Common myeloid progenitor, CD34-positive (primary cell): ENCODE data around the gene SUPT6H.
A peak's percentile ranks its signal among the peaks of the same experiment; 100 is the strongest.
"Not testable (repeated sequence)": the region's sequence is repeated elsewhere in the genome, so short reads cannot be mapped to it uniquely, and the experiment has no call there.

ENCODE experiments used
- CTCF ChIA-PET: fragments of 350-600 bp; sonication (Branson Sonifier 250); formaldehyde crosslinking; loops from one replicate; lab custom pipeline; 2021; ENCODE audit warnings: antibody characterized with exemption; lab: Charles Lee
- POLR2A ChIA-PET: fragments of 350-600 bp; sonication (Branson Sonifier 250); formaldehyde crosslinking; loops from one replicate; lab custom pipeline; 2021; ENCODE audit warnings: antibody characterized with exemption; lab: Charles Lee
- DNase-seq, 3 donors: peaks; one replicate each; pipeline versions ENCODE4 v3.0.0 to v3.0.0-alpha.2; 2013
- H3K27ac ChIP-seq, 2 experiments: 1 replicate in 1 of 2; 2 replicates in 1 of 2; pipeline ENCODE4 v1.7.0; 2013; ENCODE audit warnings: inconsistent platforms in 2 of 2, low read length in 2 of 2, mild to moderate bottlenecking in 2 of 2, low read depth in 1 of 2, moderate library complexity in 1 of 2; ENCODE audit not compliant: severe bottlenecking in 2 of 2, insufficient read depth in 1 of 2, poor library complexity in 1 of 2
- H3K27me3 ChIP-seq, 5 experiments: replicated peaks in 2 of 5; 1 replicate in 3 of 5; 2 replicates in 2 of 5; pipeline versions ENCODE4 v1.6.1 to v1.7.0; 2013; ENCODE audit warnings: low read length in 4 of 5, mild to moderate bottlenecking in 2 of 5, moderate library complexity in 2 of 5, inconsistent platforms in 1 of 5; ENCODE audit not compliant: insufficient read depth in 5 of 5, control insufficient read depth in 4 of 5
- H3K36me3 ChIP-seq, 4 experiments: 1 replicate in 2 of 4; 2 replicates in 2 of 4; pipeline versions ENCODE4 v1.6.1 to v1.7.0; 2013; ENCODE audit warnings: low read length in 3 of 4, control low read depth in 1 of 4, mild to moderate bottlenecking in 1 of 4; ENCODE audit not compliant: control insufficient read depth in 4 of 4, insufficient read depth in 4 of 4
- H3K4me1 ChIP-seq, 4 experiments: 1 replicate in 3 of 4; 2 replicates in 1 of 4; pipeline versions ENCODE4 v1.6.1 to v1.7.1; 2013; ENCODE audit warnings: low read length in 3 of 4, mild to moderate bottlenecking in 3 of 4, control low read depth in 1 of 4, inconsistent platforms in 1 of 4, moderate library complexity in 1 of 4; ENCODE audit not compliant: control insufficient read depth in 4 of 4, insufficient read depth in 4 of 4; ENCODE audit errors: control extremely low read depth in 1 of 4
- H3K4me3 ChIP-seq, 7 experiments: 1 replicate in 4 of 7; 2 replicates in 3 of 7; pipeline versions ENCODE4 v1.5.1 to v1.7.0; 2013; ENCODE audit warnings: mild to moderate bottlenecking in 7 of 7, low read length in 6 of 7, moderate library complexity in 6 of 7, inconsistent platforms in 2 of 7, low read depth in 2 of 7, control low read depth in 1 of 7; ENCODE audit not compliant: insufficient read depth in 4 of 7, control insufficient read depth in 1 of 7; ENCODE audit errors: extremely low read depth in 1 of 7
- H3K9me3 ChIP-seq, 5 experiments: 1 replicate in 4 of 5; 2 replicates in 1 of 5; pipeline versions ENCODE4 v1.6.1 to v1.7.1; 2013; ENCODE audit warnings: low read length in 4 of 5, mild to moderate bottlenecking in 2 of 5, inconsistent platforms in 1 of 5, low read depth in 1 of 5, moderate library complexity in 1 of 5; ENCODE audit not compliant: control insufficient read depth in 4 of 5, insufficient read depth in 2 of 5; ENCODE audit errors: control extremely low read depth in 1 of 5
- WGBS: methylation state at CpG from one replicate; pipeline ENCODE4 v1.1.5; 2013; ENCODE audit not compliant: insufficient coverage; 5-methylcytosine and 5-hydroxymethylcytosine counted together

The SUPT6H gene

DNA sequence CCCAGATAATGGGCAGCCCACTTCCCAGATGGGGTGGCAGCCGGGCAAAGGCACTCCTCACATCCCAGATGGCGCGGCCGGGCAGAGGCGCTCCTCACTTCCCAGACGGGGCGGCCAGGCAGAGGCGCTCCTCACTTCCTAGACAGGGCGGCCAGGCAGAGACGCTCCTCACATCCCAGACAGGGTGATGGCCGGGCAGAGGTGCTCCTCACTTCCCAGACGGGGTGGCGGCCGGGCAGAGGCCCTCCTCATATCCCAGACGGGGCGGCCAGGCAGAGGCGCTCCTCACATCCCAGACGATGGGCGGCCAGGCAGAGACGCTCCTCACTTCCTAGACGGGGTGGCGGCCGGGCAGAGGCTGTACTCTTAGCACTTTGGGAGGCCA, 2.5 kb upstream of the SUPT6H start:
- H3K9me3 ChIP-seq, H3K27me3 ChIP-seq, DNase-seq, POLR2A ChIA-PET, H3K27ac ChIP-seq, H3K4me3 ChIP-seq: not testable (repeated sequence)
- Histone ChIP-seq H3K4me1 (peaks cover 7 to 23% (median 18%) of the 10 kb centered on the region in 4 experiments), H3K36me3 (peaks cover 5 to 30% (median 11%) of the 10 kb centered on the region in 4 experiments)
- CTCF ChIA-PET = interaction anchor here (4.5 kb wide), 1 partner anchor 15 kb away, joined by 41 read pairs; the partner anchor contains the start of gene BLTP2
- WGBS = 95% methylated on average over 19 of the region's 23 CpGs

DNA sequence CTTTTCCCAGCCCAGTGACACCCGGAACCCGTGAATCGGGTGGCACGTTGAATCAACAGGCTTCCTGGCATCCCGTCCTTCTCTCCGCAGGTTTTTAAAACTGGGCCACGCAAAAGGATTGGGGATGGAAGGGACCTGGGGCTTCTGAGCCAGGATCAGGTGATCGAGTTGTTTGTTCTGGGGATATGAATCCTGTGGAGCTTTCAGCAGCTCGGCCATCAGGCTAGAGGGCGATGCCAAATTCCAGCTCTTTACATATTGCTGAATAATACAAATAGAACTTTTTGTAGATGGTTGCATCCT, 473 bp downstream of the SUPT6H start:
- ChIA-PET CTCF (interaction anchor here (0.7 to 4.5 kb wide), 6 partner anchors 13 to 45 kb away, joined by 3 to 41 read pairs (median 12); partner anchors contain the start of gene BLTP2), POLR2A (interaction anchor here (0.6 to 4.5 kb wide), 6 partner anchors 9 to 206 kb away, joined by 3 to 31 read pairs (median 6); partner anchors contain the start of genes BLTP2, PROCA1 and RPL23A)
- peaks cover 2 to 33% (median 8%) of the 10 kb centered on the region in 4 experiments for H3K36me3 ChIP-seq
- DNase-seq = no peak
- H3K27me3 ChIP-seq = no peaks in the 10 kb centered on the region
- 0% methylated on average over 6 of the region's 10 CpGs for WGBS
- no peaks in the 10 kb centered on the region for H3K9me3 ChIP-seq
- H3K4me3 ChIP-seq = peak overlapping the region; percentile 90 to 100 (median 96)
- peaks cover 7 to 23% (median 19%) of the 10 kb centered on the region in 4 experiments for H3K4me1 ChIP-seq
- H3K27ac ChIP-seq = peak overlapping the region; percentile 99 to 100

DNA sequence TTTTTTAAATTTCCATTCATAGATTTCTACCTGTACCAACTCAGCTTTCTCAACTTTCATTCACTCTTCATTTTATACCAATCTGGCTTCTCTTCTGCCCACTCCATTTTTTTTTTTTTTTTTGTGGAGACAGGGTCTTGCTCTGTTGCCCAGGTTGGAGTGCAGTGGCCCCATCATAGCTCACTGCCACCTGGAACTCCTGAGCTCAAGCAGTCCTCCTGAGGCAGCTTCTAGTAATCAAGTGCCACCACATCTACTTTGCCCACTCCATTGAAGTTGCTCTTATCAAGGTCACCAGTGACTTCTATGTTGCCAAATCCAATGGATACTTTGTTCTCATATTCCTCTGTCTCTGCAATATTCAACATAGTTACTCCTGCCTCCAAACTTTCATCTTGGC, 1.7 kb downstream of the SUPT6H start:
- no peaks in the 10 kb centered on the region for H3K27me3 ChIP-seq
- H3K27ac ChIP-seq = peak overlapping the region in 1 of 2 experiments; percentile 100
- peaks cover 3 to 34% (median 11%) of the 10 kb centered on the region in 4 experiments for H3K36me3 ChIP-seq
- H3K4me3 ChIP-seq = peak overlapping the region in 1 of 7 experiments; percentile 100
- ChIA-PET POLR2A (interaction anchor here (4.5 kb wide), 1 partner anchor 18 kb away, joined by 31 read pairs; the partner anchor contains the start of gene BLTP2), CTCF (interaction anchor here (4.5 kb wide), 1 partner anchor 19 kb away, joined by 41 read pairs; the partner anchor contains the start of gene BLTP2)
- peak in 1 of 3 donors; percentile 19 for DNase-seq
- peaks cover 7 to 23% (median 19%) of the 10 kb centered on the region in 4 experiments for H3K4me1 ChIP-seq
- H3K9me3 ChIP-seq = no peaks in the 10 kb centered on the region

DNA sequence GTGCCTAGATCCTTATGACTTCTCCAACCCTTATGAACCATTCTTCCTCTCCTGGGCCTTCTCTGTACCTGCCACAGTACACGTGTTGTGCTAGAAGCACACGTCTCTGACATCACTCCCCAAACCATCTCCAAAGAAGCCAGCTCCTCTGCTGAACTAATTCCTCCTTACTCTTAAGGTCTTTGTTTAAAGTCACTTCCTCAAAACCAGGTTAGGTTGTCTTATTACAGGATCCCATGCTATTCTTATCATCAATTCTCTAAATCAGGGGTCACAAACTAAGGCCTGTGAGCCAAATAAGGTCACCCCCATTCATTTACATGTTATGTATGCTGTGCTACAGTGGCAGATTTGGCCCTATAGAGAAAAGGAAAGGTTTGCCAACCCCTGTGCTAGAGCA, 4.0 kb downstream of the SUPT6H start:
- CTCF ChIA-PET = interaction anchor here (0.8 to 1.6 kb wide), 3 partner anchors 10 to 25 kb away, joined by 3 to 5 read pairs (median 4); no protein-coding TSS in a partner anchor
- POLR2A ChIA-PET = interaction anchor here (0.9 to 1.0 kb wide), 2 partner anchors 19 to 22 kb away, joined by 5 to 6 read pairs; no protein-coding TSS in a partner anchor
- 94% methylated on average over 2 of the region's 2 CpGs for WGBS
- H3K27me3 ChIP-seq = no peaks in the 10 kb centered on the region
- H3K36me3 ChIP-seq = peaks cover 3 to 35% (median 15%) of the 10 kb centered on the region in 4 experiments
- no peak for DNase-seq
- H3K4me1 ChIP-seq = peaks cover 7 to 17% (median 13%) of the 10 kb centered on the region in 4 experiments
- no peaks in the 10 kb centered on the region for H3K9me3 ChIP-seq
- no peak overlapping the region for H3K27ac ChIP-seq
- H3K4me3 ChIP-seq = no peak overlapping the region

DNA sequence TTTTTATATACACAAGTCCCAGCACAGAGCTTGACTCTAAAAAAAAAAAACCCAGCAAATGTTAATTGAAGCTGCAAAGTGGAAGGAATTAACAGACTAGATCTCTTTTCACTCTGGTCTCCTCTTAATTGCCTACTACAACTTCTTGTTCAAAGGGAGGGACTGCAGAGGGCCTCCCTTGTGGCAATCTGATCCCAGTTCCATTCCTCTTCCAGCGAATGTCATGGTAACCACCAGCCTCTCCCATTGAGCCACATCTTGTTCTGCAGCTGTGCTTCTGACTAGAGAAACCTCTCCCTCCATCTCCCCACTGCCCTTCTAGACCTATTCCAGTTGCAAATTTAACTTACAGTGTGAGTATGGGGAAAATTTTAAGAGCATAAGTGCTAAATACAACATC, 5.9 kb downstream of the SUPT6H start:
- ChIA-PET CTCF (interaction anchor here (0.6 to 2.8 kb wide), 5 partner anchors 12 to 30 kb away, joined by 3 to 13 read pairs (median 3); partner anchors contain the start of gene BLTP2), POLR2A (no interaction called here)
- H3K27ac ChIP-seq = no peak overlapping the region
- no peak overlapping the region for H3K4me3 ChIP-seq
- 100% methylated on average over 1 of the region's 1 CpG for WGBS
- peaks cover 6 to 9% (median 7%) of the 10 kb centered on the region in 4 experiments for H3K4me1 ChIP-seq
- no peak for DNase-seq
- no peaks in the 10 kb centered on the region for H3K27me3 ChIP-seq
- peaks cover 10 to 52% (median 28%) of the 10 kb centered on the region in 4 experiments for H3K36me3 ChIP-seq
- H3K9me3 ChIP-seq = no peaks in the 10 kb centered on the region

GRCh38 chr17:28669918-28670317, 7.9 kb downstream of the SUPT6H start:
- ChIA-PET POLR2A (no interaction called here), CTCF (interaction anchor here (1.4 to 2.8 kb wide), 3 partner anchors 10 to 24 kb away, joined by 4 to 13 read pairs (median 6); partner anchors contain the start of gene BLTP2)
- Histone ChIP-seq H3K27ac (no peak overlapping the region), H3K9me3 (no peaks in the 10 kb centered on the region), H3K4me1 (peaks cover 0 to 2% (median 0%) of the 10 kb centered on the region in 4 experiments), H3K4me3 (no peak overlapping the region), H3K36me3 (peaks cover 26 to 69% (median 48%) of the 10 kb centered on the region in 4 experiments), H3K27me3 (no peaks in the 10 kb centered on the region)
- DNase-seq = no peak
- no CpG with 5 or more reads among the region's 1 CpG for WGBS

DNA sequence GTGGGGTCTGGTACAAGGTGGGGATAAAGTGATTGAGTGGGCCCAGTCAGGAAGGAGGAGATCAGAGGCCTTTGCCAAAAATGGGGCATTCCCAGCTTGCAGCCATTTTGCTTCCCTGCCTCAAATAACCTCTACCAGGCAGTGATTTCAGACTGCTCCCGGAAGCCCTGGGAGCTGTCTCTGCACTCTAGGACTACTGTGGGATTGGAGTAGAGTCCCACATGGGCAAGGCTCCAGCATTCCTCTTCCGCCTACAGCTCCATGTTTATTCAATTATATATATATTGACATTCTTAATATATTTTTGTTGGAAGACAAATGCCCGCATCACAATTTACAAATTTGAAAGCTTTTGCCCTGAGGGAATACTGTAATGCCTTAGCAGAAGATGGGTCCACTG, 13.5 kb downstream of the SUPT6H start:
- DNase-seq = no peak
- H3K36me3 ChIP-seq = peaks cover 42 to 91% (median 69%) of the 10 kb centered on the region in 4 experiments
- no peaks in the 10 kb centered on the region for H3K27me3 ChIP-seq
- no peak overlapping the region for H3K27ac ChIP-seq
- H3K4me1 ChIP-seq = no peaks in the 10 kb centered on the region
- no peaks in the 10 kb centered on the region for H3K9me3 ChIP-seq
- H3K4me3 ChIP-seq = no peak overlapping the region
- ChIA-PET CTCF (interaction anchor here (0.7 to 4.6 kb wide), 11 partner anchors 9 to 35 kb away, joined by 3 to 36 read pairs (median 5); partner anchors contain the start of genes BLTP2, SDF2 and SUPT6H), POLR2A (no interaction called here)
- WGBS = no CpG with 5 or more reads among the region's 3 CpGs
